ENCODE measurements around the gene ARHGAP10. TPM values are rescaled to one million over a fixed set of nuclear protein-coding genes. Genes with fewer than 3 reads are reported as not detected.

Gene ARHGAP10
- total and polyA plus RNA-seq, 12 donors, result 33.9 to 71.1 (median 60.7) TPM

DNA sequence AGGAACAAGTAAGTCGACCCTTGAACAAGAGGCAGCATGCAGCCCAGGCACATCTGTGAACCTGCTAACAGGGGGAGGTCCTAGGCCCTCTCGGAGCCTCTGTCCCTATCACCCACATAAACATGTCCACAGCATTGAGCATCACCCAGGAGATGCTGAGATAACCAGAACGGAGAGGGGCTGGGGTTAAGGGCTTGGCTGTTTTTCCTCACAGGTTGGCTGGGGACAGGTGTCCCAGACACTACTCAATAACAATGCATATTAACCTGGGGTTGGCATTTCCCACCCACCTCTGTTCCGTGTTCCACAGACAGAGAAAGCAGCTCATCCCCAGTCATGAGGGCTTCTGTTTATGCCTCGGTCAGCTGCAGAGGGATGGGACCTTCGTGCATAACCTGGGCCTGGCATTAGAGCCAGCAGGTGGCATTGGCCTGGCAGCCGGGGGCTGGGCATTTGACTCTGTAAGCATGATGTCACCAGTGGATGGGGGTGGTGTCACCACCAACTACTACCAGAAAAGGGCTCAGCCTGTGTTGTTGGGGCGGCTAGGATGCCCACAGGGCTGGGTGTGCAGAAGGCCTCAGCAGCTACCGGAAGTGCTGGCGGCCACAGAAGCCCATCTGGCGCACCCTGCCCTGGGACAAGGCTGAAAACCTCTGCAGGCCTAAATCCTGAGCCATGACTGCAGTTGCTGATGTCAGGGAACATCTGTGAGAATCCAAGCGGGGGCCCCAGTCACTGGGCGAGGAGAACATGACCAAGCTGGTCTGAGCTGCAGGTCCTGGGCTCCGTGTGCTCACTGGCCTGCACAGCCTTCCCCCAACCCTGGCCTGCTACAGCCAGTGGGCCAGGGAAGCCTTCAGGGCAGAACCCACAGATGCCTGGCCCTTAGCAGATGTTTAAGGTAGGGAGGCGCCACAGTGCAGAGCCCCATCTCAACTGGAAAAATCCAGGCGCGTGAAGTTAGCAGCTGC is 358.9 kb downstream of the ARHGAP10 start:
- no peak for DNase-seq
- no peak overlapping the region for H3K27ac ChIP-seq
- WGBS, 2 donors, result 90 to 93% methylated on average over 17 of the region's 17 CpGs
- H3K27me3 ChIP-seq, result no peaks in the 10 kb centered on the region
- peak in 4 of 8 donors; percentile 17 to 27 (median 23) for ATAC-seq
- H3K4me1 ChIP-seq, result peaks cover 0 to 24% (median 15%) of the 10 kb centered on the region in 9 donors
- intact Hi-C loops (cut with DNase I), result no loop called here
- TF ChIP-seq CTCF (IDR thresholded peaks at IDR 0.05), result no peak
- peaks cover 0 to 4% (median 0%) of the 10 kb centered on the region in 11 donors for H3K9me3 ChIP-seq
- peaks cover 0 to 3% (median 0%) of the 10 kb centered on the region in 9 donors for H3K36me3 ChIP-seq
- H3K4me3 ChIP-seq, result no peak overlapping the region

DNA sequence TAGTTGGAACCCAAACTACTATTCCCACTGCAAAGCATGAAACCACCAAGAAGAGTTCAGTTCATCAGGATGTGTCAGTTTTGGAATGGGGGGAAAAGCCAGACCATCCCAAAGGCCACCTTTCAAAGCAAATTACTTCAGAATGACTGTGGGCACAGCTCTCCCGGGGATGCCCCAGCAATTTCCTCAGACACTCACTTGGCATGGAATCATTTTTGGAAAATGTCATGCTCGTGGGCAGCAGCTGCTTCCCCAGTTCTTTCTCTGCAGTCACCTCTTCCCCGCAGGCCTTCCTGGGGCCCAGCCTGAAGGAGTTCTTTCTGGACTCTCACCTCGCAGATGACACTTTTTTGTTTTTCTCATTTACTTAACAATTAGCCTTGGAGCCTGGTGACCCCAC is 360.0 kb downstream of the ARHGAP10 start:
- H3K4me1 ChIP-seq, result peaks cover 0 to 24% (median 15%) of the 10 kb centered on the region in 9 donors
- no peak for DNase-seq
- H3K9me3 ChIP-seq, result peaks cover 0 to 4% (median 0%) of the 10 kb centered on the region in 11 donors
- H3K27ac ChIP-seq, result no peak overlapping the region
- no peak for ATAC-seq
- no peak for TF ChIP-seq CTCF (IDR thresholded peaks at IDR 0.05)
- 69 to 71% methylated on average over 4 of the region's 4 CpGs for WGBS, 2 donors
- intact Hi-C loops (cut with DNase I), result no loop called here
- peaks cover 0 to 8% (median 0%) of the 10 kb centered on the region in 9 donors for H3K36me3 ChIP-seq
- no peak overlapping the region for H3K4me3 ChIP-seq
- H3K27me3 ChIP-seq, result no peaks in the 10 kb centered on the region

GRCh38 chr4:148092316-148093014 is 360.6 kb downstream of the ARHGAP10 start:
- no peak for ATAC-seq
- H3K27ac ChIP-seq, result peak overlapping the region in 1 of 10 donors; percentile 8
- 97% methylated on average over 11 of the region's 11 CpGs for WGBS, 2 donors

More at GRCh38 chr4:148092316-148093014, 360.6 kb downstream of the ARHGAP10 start:
- DNase-seq, result no peak
- no peaks in the 10 kb centered on the region for H3K27me3 ChIP-seq
- intact Hi-C loops (cut with DNase I), result no loop called here
- peaks cover 0 to 4% (median 0%) of the 10 kb centered on the region in 11 donors for H3K9me3 ChIP-seq
- no peak overlapping the region for H3K4me3 ChIP-seq
- TF ChIP-seq CTCF (IDR thresholded peaks at IDR 0.05), result no peak
- H3K4me1 ChIP-seq, result peaks cover 0 to 24% (median 15%) of the 10 kb centered on the region in 9 donors
- peaks cover 0 to 12% (median 0%) of the 10 kb centered on the region in 9 donors for H3K36me3 ChIP-seq
